Pulmonary artery endothelial cell (primary cell): ENCODE data around the gene HPN. TPM values are rescaled to one million over a fixed set of nuclear protein-coding genes. Genes with fewer than 3 reads are reported as not detected.
"Not testable (repeated sequence)": the region's sequence is repeated elsewhere in the genome, so short reads cannot be mapped to it uniquely, and the experiment has no call there.

Experiments
- DNase-seq: peaks from one replicate; pipeline ENCODE4 v3.0.0-alpha.2; 2011; ENCODE audit warnings: low read depth, low spot score
- total RNA-seq: library from RNA; depleted of rRNA; stranded (reverse); fragments of >200 nt; gene quantifications from 2 replicates; pipeline ENCODE4 v1.2.3, GENCODE V29; 2014

The HPN gene
- total RNA-seq, 1 donor from 2014 or later: not detected

- no peak for DNase-seq
Measured at GRCh38 chr19:35042056-35042730, 672 bp downstream of the HPN start.

GRCh38 chr19:35042954-35043604, 1.6 kb downstream of the HPN start:
- no peak for DNase-seq

GRCh38 chr19:35043906-35044305, 2.4 kb downstream of the HPN start:
- DNase-seq: no peak

GRCh38 chr19:35044317-35045117, 3.0 kb downstream of the HPN start:
- no peak for DNase-seq

- DNase-seq: no peak
Measured at GRCh38 chr19:35045667-35046300, 4.3 kb downstream of the HPN start.

GRCh38 chr19:35046461-35046860, 4.9 kb downstream of the HPN start:
- DNase-seq: no peak

GRCh38 chr19:35048911-35049411, 7.4 kb downstream of the HPN start:
- no peak for DNase-seq

- DNase-seq: no peak
Measured at GRCh38 chr19:35049456-35049855, 7.9 kb downstream of the HPN start.

- DNase-seq: not testable (repeated sequence)
Measured at GRCh38 chr19:35050662-35051061, 9.1 kb downstream of the HPN start.

- DNase-seq: not testable (repeated sequence)
Measured at GRCh38 chr19:35051268-35051667, 9.7 kb downstream of the HPN start.

GRCh38 chr19:35051796-35052195, 10.3 kb downstream of the HPN start:
- no peak for DNase-seq

- no peak for DNase-seq
Measured at GRCh38 chr19:35052599-35053190, 11.2 kb downstream of the HPN start.

- no peak for DNase-seq
Measured at GRCh38 chr19:35053667-35054293, 12.3 kb downstream of the HPN start.

GRCh38 chr19:35054626-35055025, 13.1 kb downstream of the HPN start:
- DNase-seq: no peak

- DNase-seq: no peak
Measured at GRCh38 chr19:35055715-35056179, 14.2 kb downstream of the HPN start.

- DNase-seq: no peak
Measured at GRCh38 chr19:35056513-35057063, 15.1 kb downstream of the HPN start.

GRCh38 chr19:35058370-35058769, 16.8 kb downstream of the HPN start:
- no peak for DNase-seq

- no peak for DNase-seq
Measured at GRCh38 chr19:35059006-35059798, 17.7 kb downstream of the HPN start.

GRCh38 chr19:35059799-35060091, 18.2 kb downstream of the HPN start:
- no peak for DNase-seq
